WERI-Rb-1 (cell line): ENCODE measurements around the gene PPP1R12C.
"Not testable (repeated sequence)": the region's sequence is repeated elsewhere in the genome, so short reads cannot be mapped to it uniquely, and the experiment has no call there.

ENCODE experiments used
- DNase-seq: peaks from one replicate; pipeline ENCODE4 v3.0.0-alpha.2; 2020
- H3K27ac ChIP-seq: fragments of 250-450 bp; sonication (Bioruptor Pico); 2 replicates; pipeline ENCODE4 v1.5.1; 2020; ENCODE audit warnings: mild to moderate bottlenecking, moderate library complexity
- H3K27me3 ChIP-seq: fragments of 250-450 bp; sonication (Bioruptor Pico); 2 replicates; pipeline ENCODE4 v1.5.1; 2021; ENCODE audit warnings: mild to moderate bottlenecking, low read depth, moderate library complexity; ENCODE audit not compliant: insufficient read depth, severe bottlenecking
- H3K36me3 ChIP-seq: fragments of 250-450 bp; sonication (Bioruptor Pico); 2 replicates; pipeline ENCODE4 v1.5.1; 2020; ENCODE audit warnings: mild to moderate bottlenecking, moderate library complexity
- H3K4me3 ChIP-seq: 2 replicates; pipeline ENCODE4 v1.5.1; 2011; ENCODE audit warnings: low read depth, mild to moderate bottlenecking, control low read depth, low read length
- H3K9me3 ChIP-seq: fragments of 250-450 bp; sonication (Bioruptor Pico); 2 replicates; pipeline ENCODE4 v1.5.1; 2021; ENCODE audit warnings: mild to moderate bottlenecking, moderate library complexity; ENCODE audit not compliant: severe bottlenecking
- TF ChIP-seq, protein P1 (sequence below): IDR thresholded peaks from 2 replicates; pipeline ENCODE4 v1.5.1; 2011; ENCODE audit warnings: low read depth, mild to moderate bottlenecking, control low read depth, inconsistent platforms, low read length

PPP1R12C gene

DNA sequence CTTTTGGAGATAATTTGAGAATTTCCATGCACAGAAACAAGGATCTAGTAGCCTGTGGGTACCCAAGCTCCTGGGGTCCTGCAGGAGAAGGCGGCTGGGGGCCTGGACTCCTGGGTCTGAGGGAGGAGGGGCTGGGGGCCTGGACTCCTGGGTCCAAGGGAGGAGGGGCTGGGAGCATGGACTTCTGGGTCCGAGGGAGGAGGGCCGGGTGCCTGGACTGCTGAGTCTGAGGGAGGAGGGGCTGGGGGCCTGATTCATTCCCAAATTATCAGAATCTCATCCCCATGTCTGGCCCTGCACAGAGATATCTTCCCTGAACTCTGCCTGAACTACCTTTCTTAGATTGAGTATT, 54.0 kb downstream of the PPP1R12C start:
- Histone ChIP-seq H3K36me3 (peaks cover 8% of the 10 kb centered on the region), H3K9me3 (no peaks in the 10 kb centered on the region), H3K4me3 (no peak overlapping the region), H3K27me3 (peaks cover 5% of the 10 kb centered on the region), H3K27ac (no peak overlapping the region)
- DNase-seq: no peak
- TF ChIP-seq, protein P1, sequence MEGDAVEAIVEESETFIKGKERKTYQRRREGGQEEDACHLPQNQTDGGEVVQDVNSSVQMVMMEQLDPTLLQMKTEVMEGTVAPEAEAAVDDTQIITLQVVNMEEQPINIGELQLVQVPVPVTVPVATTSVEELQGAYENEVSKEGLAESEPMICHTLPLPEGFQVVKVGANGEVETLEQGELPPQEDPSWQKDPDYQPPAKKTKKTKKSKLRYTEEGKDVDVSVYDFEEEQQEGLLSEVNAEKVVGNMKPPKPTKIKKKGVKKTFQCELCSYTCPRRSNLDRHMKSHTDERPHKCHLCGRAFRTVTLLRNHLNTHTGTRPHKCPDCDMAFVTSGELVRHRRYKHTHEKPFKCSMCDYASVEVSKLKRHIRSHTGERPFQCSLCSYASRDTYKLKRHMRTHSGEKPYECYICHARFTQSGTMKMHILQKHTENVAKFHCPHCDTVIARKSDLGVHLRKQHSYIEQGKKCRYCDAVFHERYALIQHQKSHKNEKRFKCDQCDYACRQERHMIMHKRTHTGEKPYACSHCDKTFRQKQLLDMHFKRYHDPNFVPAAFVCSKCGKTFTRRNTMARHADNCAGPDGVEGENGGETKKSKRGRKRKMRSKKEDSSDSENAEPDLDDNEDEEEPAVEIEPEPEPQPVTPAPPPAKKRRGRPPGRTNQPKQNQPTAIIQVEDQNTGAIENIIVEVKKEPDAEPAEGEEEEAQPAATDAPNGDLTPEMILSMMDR: no peak

DNA sequence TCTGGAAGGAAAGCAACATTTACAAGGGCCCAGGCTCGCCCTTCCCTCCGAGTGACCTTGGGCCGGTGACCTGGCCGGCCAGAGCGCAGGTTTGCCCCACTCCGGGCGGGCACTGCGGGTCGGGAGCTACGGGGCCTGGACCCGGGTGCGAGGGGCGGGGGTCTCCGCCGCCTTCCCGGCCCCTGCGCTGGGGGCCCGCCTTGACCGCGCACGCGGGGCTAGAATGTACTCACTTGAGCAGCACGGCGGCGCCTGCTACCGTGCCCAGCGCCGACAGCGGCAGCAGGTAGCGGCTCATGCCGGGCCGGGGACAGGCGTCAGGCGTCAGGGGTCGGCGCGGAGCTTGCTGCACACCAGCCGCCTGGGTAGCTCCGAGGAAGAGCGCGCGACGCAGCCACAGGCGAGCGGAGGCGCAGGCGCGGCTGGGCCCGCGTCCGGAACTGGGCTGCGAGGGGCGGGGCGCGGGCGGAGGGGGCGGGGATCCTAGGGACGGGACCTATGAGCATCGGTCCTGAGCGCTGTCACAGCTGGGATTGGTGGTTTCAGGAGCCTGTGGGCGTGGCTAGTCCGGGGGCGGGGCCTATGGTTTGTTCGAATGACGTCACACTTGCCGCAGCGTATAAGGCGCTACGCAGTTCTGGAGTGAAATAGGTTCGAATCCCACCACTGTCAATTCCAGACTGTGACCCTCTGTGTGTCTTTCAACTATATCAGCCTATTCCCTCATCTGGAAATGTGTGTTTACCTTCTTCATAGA, 54.5 kb downstream of the PPP1R12C start, which contains the start of gene RDH13:
Gene RDH13 (minus strand): TSS at position 414 of the 757 bp plus-strand sequence. CDS start 116 bp downstream, at position 298.
- Histone ChIP-seq H3K9me3 (no peaks in the 10 kb centered on the region), H3K36me3 (peaks cover 11% of the 10 kb centered on the region), H3K4me3 (peak within 1 kb of the TSS; percentile 54), H3K27me3 (peaks cover 5% of the 10 kb centered on the region), H3K27ac (no peak within 1 kb of the TSS)
- TF ChIP-seq, protein P1: no peak
- DNase-seq: peak; percentile 97

DNA sequence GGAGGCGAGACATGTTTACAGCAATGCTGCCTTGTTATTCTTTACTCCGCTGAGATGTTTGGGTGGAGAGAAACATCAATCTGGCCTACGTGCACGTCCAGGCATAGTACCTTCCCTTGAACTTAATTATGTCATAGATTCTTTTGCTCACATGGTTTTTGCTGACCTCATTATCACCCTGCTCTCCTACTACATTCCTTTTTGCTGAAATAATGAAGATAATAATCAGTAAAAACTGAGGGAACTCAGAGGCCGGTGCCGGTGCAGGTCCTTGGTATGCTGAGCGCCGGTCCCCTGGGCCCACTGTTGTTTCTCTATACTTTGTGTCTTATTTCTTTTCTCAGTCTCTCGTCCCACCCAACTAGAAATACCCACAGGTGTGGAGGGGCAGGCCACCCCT, 57.1 kb downstream of the PPP1R12C start:
- DNase-seq, H3K9me3 ChIP-seq, H3K4me3 ChIP-seq, H3K27ac ChIP-seq, H3K27me3 ChIP-seq: not testable (repeated sequence)
- H3K36me3 ChIP-seq: peaks cover 31% of the 10 kb centered on the region

DNA sequence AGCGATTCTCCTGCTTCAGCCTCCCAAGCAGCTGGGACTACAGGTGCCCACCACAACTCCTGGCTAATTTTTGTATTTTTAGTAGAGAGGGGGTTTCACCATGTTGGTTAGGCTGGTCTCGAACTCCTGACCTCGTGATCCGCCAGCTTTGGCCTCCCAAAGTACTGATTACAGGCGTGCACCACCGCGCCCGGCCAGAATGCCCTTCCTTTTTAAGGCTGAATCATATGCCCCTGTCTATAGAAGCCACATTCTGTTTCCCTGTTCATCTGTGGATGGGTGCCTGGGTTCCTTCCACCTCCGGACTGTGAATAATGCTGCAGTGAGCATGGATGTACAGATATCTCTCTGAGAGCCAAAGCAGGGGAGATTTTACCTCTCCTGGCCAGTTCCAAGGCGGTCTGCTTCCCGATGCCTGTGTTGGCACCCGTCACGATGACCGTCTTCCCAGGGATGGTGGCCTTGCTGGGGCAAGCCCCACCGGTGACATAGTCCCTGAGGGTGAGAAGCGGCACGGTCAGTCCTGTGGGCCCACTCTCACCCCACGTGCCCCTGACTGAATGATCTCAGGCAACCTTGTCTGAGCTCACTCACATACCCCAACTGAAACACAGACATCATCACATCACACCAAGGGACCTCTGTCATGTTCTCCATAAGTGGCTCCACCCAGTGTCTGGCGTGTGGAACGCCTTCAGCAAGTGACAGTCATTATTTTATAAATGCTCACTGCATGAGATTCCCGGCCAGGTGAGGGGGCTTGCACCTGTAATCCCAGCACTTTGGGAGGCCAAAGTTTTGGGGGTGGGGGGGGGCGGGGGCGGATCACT, 58.4 kb downstream of the PPP1R12C start:
- Histone ChIP-seq H3K4me3 (no peak overlapping the region), H3K36me3 (peaks cover 44% of the 10 kb centered on the region), H3K27ac (no peak overlapping the region), H3K9me3 (no peaks in the 10 kb centered on the region), H3K27me3 (no peaks in the 10 kb centered on the region)
- TF ChIP-seq, protein P1: no peak
- DNase-seq: no peak

DNA sequence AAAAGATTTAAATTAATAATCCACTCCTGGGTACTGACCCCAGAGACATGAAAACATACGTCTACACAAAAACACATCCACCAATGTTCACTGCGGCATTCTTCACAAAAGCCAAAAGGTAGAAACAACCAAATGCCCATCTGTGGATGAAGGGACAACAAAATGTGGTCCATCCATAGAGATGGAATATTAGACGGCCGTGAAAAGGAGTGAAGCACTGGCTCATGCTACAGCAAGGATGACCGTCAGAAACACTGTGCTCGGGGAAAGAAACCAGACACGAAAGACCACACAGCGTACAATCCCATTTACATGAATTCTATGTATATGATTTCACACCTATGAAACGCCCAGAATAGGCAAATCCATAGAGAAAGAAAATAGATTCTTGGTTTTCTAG, 60.6 kb downstream of the PPP1R12C start:
- Histone ChIP-seq H3K27me3 (no peaks in the 10 kb centered on the region), H3K9me3 (no peaks in the 10 kb centered on the region), H3K4me3 (no peak overlapping the region), H3K36me3 (peaks cover 49% of the 10 kb centered on the region), H3K27ac (no peak overlapping the region)
- DNase-seq: no peak
- TF ChIP-seq, protein P1: no peak

DNA sequence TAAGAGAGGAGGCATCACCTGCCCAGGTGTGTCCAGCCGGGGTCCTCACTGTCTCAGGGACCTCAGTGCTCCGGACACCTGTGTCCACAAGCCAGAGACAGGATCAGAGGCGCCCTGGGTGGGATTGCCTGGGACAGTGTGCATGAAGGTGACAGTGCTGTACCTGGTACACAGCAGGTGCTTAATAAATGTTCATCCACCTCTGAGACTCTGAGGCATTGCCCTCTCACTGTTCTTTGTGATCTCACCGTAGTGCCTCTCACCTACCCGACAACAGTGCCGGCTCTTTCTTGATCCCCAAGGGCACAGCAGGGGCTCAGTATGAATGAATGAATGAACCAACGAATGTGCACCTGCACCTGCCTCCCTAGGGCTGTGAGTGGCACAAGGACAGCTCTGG, 63.7 kb downstream of the PPP1R12C start:
- H3K27ac ChIP-seq: no peak overlapping the region
- no peak for DNase-seq
- H3K4me3 ChIP-seq: no peak overlapping the region
- TF ChIP-seq, protein P1: no peak
- H3K36me3 ChIP-seq: peaks cover 47% of the 10 kb centered on the region
- H3K9me3 ChIP-seq: no peaks in the 10 kb centered on the region
- H3K27me3 ChIP-seq: no peaks in the 10 kb centered on the region
